NCI-H748 (cell line): ENCODE measurements around the gene ZNF189.

ENCODE experiments used
- DNase-seq: peaks from one replicate; lab custom pipeline; 2025; ENCODE audit not compliant: unreplicated experiment; lab: John Stamatoyannopoulos, UW

ZNF189 gene

DNA sequence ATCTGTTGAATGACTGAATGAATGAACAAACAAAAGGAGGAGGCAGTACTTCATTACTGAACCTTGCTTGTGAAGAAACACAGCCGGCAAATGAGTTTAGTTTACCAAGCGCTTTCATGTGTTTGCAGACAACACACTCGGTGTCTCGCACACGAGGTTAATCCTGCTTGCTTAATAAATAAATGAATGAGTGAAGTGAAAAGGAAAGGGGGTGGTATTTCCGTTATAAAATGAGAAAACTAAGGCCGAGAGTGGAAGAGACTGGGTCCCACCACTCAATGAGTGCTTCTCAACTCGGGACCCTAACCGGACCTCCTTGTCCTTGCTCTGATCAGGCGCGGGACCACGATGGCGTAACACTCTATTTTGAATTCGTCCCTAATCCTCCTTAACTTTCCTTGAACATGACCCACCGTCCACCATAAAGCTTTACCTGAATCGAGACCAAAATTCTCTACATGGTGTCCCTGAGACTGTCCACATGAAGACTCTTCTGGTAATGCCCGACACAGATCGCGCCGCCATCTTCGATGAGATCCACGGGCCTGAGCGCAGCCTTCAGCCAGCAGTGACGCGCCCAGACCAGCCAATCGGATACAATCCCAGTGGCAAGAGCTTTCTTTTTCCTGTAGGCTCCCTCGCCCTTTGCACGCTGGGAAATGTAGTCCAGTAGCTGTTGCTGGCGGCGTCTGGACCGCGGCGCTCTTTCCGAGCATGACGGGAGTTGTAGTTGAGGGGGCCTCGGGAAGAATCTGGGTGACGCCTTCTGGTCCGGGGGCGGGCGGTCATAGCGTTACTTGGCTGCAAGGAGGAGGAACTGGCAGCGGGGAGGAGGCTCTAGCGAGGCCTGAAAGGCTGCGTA lies at the start of gene ZNF189, which contains the start of gene MRPL50:
TSS of gene ZNF189 (plus strand) at position 784 of the 862 bp plus-strand sequence. CDS start 306 bp downstream, outside the sequence.
TSS of gene MRPL50 (minus strand) at position 551 of the 862 bp plus-strand sequence. CDS start at position 525, 26 bp downstream.
- DNase-seq: peak; percentile 99

- DNase-seq: no peak
Measured at GRCh38 chr9:101350285-101350684, 48.4 kb upstream of the ZNF189 start.

DNA sequence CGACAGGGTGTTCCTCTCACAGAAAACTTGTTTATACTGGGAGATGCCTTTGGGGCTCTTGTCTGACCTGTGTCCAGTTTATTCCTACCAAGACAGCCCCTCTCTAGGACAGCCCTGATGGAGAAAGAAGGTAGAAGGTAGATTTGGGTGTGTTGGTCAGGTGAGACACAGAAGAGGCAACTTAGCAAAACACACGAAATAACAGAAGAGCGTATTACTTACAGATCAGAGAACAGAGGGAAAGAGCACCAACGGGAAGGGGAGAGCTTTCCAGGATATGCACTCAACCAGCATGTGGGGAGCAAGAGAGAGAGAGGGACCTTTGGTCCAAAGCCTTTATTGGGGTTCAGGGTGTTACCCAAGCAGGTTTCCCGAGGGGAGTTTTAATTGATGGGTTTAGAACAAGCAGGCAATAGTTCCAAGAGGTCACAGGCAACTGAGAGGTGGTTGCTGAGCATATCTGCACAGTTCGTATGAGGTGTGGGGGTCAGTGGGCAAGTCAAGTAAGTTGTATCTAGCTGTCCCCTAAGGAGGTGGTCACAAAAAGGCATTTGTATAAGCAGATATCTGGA lies 45.7 kb upstream of the ZNF189 start:
- DNase-seq: no peak

DNA sequence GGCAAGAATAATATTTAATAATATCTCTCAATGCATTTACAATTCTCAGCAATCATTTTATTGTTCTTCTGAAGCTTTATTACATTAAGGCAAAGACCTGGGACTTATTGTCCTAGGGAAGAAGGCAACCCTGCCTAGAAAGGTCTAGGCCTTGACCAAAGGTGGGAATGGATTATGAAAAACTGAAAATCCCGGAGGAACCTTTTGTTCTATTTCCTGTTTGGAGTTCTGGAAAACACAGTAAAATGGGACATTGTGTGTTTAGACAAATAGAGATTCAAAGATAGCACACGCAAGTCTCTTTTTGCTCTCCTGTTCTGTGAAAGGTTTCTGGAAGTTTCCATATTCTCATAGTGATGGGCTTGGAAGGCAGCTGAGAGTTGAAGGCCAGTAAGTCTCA lies 45.0 kb upstream of the ZNF189 start:
- DNase-seq: no peak

- no peak for DNase-seq
Measured at GRCh38 chr9:101354143-101354764, 44.4 kb upstream of the ZNF189 start.

GRCh38 chr9:101354765-101355708 lies 43.6 kb upstream of the ZNF189 start:
- DNase-seq: no peak

DNA sequence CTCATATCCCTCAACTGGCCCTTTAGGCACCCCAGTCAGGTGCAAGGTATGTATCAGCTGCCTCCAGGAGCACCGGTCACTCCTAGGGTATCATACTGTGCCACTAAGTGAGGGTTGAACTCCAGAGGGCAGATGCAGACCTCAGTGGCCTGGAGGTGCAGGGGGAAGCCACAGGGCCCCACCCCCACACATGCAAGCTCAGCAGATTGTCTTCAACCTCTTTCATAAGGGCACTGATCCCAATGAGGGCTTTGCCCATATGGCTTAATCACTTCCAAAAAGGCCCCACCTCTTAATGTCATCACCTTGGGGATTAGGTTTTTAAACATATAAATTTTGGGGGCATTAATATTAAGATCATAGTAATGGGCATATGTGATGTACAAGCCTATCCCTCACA lies 42.0 kb upstream of the ZNF189 start:
- DNase-seq: no peak

DNA sequence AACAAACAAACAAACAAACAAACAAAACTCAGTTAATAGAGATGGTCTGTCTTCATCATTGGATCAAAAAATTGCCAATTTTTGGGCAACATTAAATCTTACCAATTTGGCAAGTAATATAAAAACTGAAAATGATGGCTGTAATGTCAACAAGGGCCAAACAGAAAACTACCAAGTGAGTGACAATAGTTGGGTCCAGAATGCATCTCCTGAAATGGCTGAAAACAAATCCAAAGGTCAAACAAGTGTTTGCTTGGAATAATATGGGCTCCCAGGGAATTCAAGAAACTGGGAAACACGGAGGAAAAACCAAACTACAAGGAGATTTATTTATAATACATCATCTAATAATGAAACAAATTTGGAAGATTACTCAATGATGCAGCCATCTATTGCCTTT lies 39.0 kb upstream of the ZNF189 start:
- DNase-seq: no peak

- DNase-seq: no peak
Measured at GRCh38 chr9:101360647-101361046, 38.0 kb upstream of the ZNF189 start.

- no peak for DNase-seq
Measured at GRCh38 chr9:101362450-101362849, 36.2 kb upstream of the ZNF189 start.

- DNase-seq: no peak
Measured at GRCh38 chr9:101365181-101365580, 33.5 kb upstream of the ZNF189 start.

DNA sequence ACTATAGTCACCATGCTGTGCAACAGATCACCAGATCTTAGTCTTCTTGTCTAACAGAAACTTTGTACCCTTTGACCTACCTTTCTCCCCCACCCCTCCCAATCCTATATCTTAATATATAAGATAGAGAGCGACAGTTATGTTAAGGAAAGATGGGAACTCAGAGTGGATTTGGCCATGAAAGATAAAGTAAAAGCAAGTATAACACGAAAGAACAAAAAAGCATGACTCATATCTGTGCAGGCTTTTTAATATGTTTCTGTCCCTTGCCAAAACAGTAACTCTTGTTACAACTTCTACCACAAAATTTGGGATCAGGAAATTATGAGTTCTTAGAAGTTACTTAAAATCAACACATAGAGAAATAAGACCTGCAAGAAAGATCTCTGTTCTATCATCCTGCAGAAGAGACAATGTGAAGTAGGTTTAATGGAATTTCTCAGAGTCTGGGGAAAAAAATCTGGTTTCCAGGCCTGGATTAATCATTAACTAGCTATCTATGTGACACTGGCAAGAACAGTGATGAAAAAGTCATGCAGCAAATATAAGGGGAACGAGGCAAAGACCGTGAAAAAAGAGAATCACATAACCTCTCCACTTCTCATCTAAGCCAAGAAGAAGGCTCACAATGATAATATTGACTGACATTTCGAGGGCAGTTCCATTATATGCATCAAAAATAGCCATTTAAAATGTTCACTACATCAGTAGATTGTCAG lies 32.5 kb upstream of the ZNF189 start:
- no peak for DNase-seq

- no peak for DNase-seq
Measured at GRCh38 chr9:101367323-101367722, 31.3 kb upstream of the ZNF189 start.

DNA sequence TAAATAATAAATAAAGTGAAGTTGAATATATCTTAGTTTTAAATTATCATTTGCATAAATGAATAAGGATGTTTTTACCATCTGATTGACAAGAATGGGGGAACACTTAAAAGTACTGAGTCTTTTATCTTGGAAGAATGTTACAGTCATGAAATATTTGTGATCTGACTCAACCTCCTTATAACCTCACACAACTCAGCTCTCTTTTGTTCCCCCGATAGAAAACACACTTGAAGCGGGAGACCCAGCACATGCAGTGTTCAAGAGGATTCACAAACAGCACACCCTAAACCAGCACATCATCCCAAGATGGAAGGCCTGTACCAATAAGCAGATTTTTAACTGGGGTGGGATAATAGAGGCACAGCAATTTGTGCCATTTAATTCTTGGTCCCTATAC lies 29.4 kb upstream of the ZNF189 start:
- DNase-seq: no peak

DNA sequence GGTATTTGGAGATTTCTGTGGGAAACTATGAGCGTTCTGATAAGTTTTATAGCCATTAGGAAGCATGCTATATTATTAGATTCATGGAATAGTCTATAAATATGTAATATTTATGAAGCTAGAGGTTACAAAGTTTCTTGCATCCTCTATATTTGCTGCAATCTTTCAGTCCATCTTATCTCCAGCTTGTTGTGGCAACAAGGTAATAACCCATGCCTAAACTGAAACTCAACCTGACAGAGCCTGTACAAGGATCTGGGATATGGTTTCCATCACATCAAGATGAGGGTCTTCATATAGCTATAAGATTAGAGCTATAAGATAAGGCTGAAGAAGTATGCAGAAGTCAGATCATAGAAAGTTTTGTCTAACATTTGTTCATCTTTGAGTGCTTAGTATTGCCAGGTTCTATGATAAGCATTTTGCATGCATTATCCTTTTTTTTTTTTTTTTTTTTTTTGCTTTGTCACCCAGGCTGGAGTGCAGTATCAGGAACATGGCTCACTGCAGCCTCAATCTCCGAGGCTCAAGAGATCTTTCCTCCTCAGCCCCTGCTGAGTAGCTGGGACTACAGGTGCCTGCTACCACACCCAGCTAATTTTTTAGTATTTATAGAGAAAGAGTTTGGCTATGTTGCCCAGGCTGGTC lies 28.6 kb upstream of the ZNF189 start:
- no peak for DNase-seq

- DNase-seq: no peak
Measured at GRCh38 chr9:101371813-101372212, 26.8 kb upstream of the ZNF189 start.

GRCh38 chr9:101372327-101373118 lies 26.1 kb upstream of the ZNF189 start:
- DNase-seq: no peak

- DNase-seq: no peak
Measured at GRCh38 chr9:101375546-101375945, 23.1 kb upstream of the ZNF189 start.
